Right atrium auricular region (tissue), 2 donors: Measurements from ENCODE around the gene MAN1C1. TPM values are rescaled to one million over a fixed set of nuclear protein-coding genes. Genes with fewer than 3 reads are reported as not detected.
A peak's percentile ranks its signal among the peaks of the same experiment; 100 is the strongest.

Experiments used
- DNase-seq: peaks from one replicate; pipeline ENCODE4 v3.0.0-alpha.2; 2019; ENCODE audit warnings: low spot score
- H3K27ac ChIP-seq, 2 donors: fragments of 200-600 bp; sonication (generic); 1 replicate in 1 of 2; 2 replicates in 1 of 2; pipeline ENCODE4 v1.5.1; 2016 to 2019
- H3K27me3 ChIP-seq, 2 donors: fragments of 200-600 bp; sonication (generic); one replicate each; pipeline versions ENCODE4 v1.5.1 to v1.6.0; 2017 to 2019
- H3K36me3 ChIP-seq: fragments of 200-600 bp; sonication (generic); one replicate; pipeline ENCODE4 v1.5.1; 2016
- H3K4me1 ChIP-seq, 2 donors: fragments of 200-600 bp; sonication (generic); one replicate each; pipeline versions ENCODE4 v1.5.1 to v1.6.0; 2017 to 2019
- H3K4me3 ChIP-seq, 2 donors: fragments of 200-600 bp; sonication (generic); 1 replicate in 1 of 2; 2 replicates in 1 of 2; pipeline ENCODE4 v1.5.1; 2017 to 2019; ENCODE audit warnings: mild to moderate bottlenecking in 1 of 2, moderate library complexity in 1 of 2
- H3K9me3 ChIP-seq, 2 donors: fragments of 200-600 bp; sonication (generic); one replicate each; pipeline ENCODE4 v1.5.1; 2019
- CTCF ChIP-seq, 2 donors: fragments of 200-600 bp; sonication (generic); IDR thresholded peaks; one replicate each; pipeline ENCODE4 v1.5.1; 2019; ENCODE audit warnings: antibody characterized with exemption in 2 of 2
- total RNA-seq, 2 donors: library from RNA; depleted of rRNA; stranded (reverse); fragments of >200 nt; gene quantifications; one replicate each; pipeline ENCODE4 v1.1.0, GENCODE V29; 2016

MAN1C1 gene
- total RNA-seq, 2 donors from 2014 or later: 9.4 to 13.6 TPM

- Histone ChIP-seq H3K36me3 (no peaks in the 10 kb centered on the region), H3K27ac (peak overlapping the region; percentile 61 to 75), H3K9me3 (no peaks in the 10 kb centered on the region), H3K4me3 (peak overlapping the region; percentile 82 to 93), H3K27me3 (no peaks in the 10 kb centered on the region), H3K4me1 (peaks cover 0 to 49% of the 10 kb centered on the region in 2 donors)
- TF ChIP-seq CTCF (IDR thresholded peaks at IDR 0.05): no peak
- DNase-seq: no peak
These were observed 515 bp downstream of the MAN1C1 start for GRCh38 chr1:25616987-25617624.

- peak overlapping the region; percentile 32 to 75 for H3K27ac ChIP-seq
- H3K4me3 ChIP-seq: peak overlapping the region; percentile 82 to 93
- no peaks in the 10 kb centered on the region for H3K9me3 ChIP-seq
- H3K27me3 ChIP-seq: no peaks in the 10 kb centered on the region
- peaks cover 0 to 49% of the 10 kb centered on the region in 2 donors for H3K4me1 ChIP-seq
- DNase-seq: no peak
- H3K36me3 ChIP-seq: no peaks in the 10 kb centered on the region
- no peak for TF ChIP-seq CTCF (IDR thresholded peaks at IDR 0.05)
These were observed 1.2 kb downstream of the MAN1C1 start for GRCh38 chr1:25617625-25618432.

GRCh38 chr1:25618433-25618808 is 1.8 kb downstream of the MAN1C1 start:
- peak overlapping the region; percentile 82 to 93 for H3K4me3 ChIP-seq
- peak overlapping the region; percentile 32 to 75 for H3K27ac ChIP-seq

GRCh38 chr1:25619101-25619890 is 2.7 kb downstream of the MAN1C1 start:
- TF ChIP-seq CTCF (IDR thresholded peaks at IDR 0.05): peak; percentile 90 to 91
- Histone ChIP-seq H3K9me3 (no peaks in the 10 kb centered on the region), H3K36me3 (no peaks in the 10 kb centered on the region), H3K27ac (no peak overlapping the region), H3K4me1 (peaks cover 0 to 49% of the 10 kb centered on the region in 2 donors), H3K4me3 (peak overlapping the region in 1 of 2 donors; percentile 93), H3K27me3 (no peaks in the 10 kb centered on the region)
- DNase-seq: no peak

More at GRCh38 chr1:25618433-25618808, 1.8 kb downstream of the MAN1C1 start:
- H3K27me3 ChIP-seq: no peaks in the 10 kb centered on the region
- H3K4me1 ChIP-seq: peaks cover 0 to 49% of the 10 kb centered on the region in 2 donors
- H3K9me3 ChIP-seq: no peaks in the 10 kb centered on the region
- no peak for DNase-seq
- no peak for TF ChIP-seq CTCF (IDR thresholded peaks at IDR 0.05)
- no peaks in the 10 kb centered on the region for H3K36me3 ChIP-seq

- DNase-seq: no peak
- no peaks in the 10 kb centered on the region for H3K27me3 ChIP-seq
- H3K4me1 ChIP-seq: peaks cover 0 to 49% of the 10 kb centered on the region in 2 donors
- no peak overlapping the region for H3K4me3 ChIP-seq
- no peaks in the 10 kb centered on the region for H3K36me3 ChIP-seq
- TF ChIP-seq CTCF (IDR thresholded peaks at IDR 0.05): no peak
- H3K27ac ChIP-seq: no peak overlapping the region
- no peaks in the 10 kb centered on the region for H3K9me3 ChIP-seq
These were observed 3.6 kb downstream of the MAN1C1 start for GRCh38 chr1:25620211-25620610.
